MCF 10A (cell line): ENCODE measurements around the gene CISD3. TPM values are rescaled to one million over a fixed set of nuclear protein-coding genes. Genes with fewer than 3 reads are reported as not detected.

Source experiments
- BruUV-seq: library from RNA; stranded (reverse); fragments of 400-500 nt; replicated peaks from 2 replicates; lab custom pipeline; 2021; lab: Mats Ljungman, UMichigan
- CTCF ChIA-PET: fragments of 300-600 bp; sonication (Branson Sonifier 250); formaldehyde crosslinking; extraction: SDS; loops from one replicate; lab custom pipeline; 2021; ENCODE audit warnings: antibody characterized with exemption, inconsistent platforms; lab: Yijun Ruan, JAX
- POLR2A ChIA-PET: fragments of 300-600, 350-650 bp; sonication (Branson Sonifier 250); formaldehyde crosslinking; extraction: SDS; loops from one replicate; lab custom pipeline; 2020; ENCODE audit warnings: antibody characterized with exemption, inconsistent platforms; lab: Yijun Ruan, JAX
- DNase-seq: peaks from one replicate; pipeline ENCODE4 v3.0.0-alpha.2; 2018; ENCODE audit not compliant: unreplicated experiment
- H3K27ac Mint-ChIP-seq: one replicate; pipeline ENCODE4 v1.8.0; 2022; ENCODE audit warnings: mild to moderate bottlenecking, low read depth, mixed read lengths; ENCODE audit not compliant: unreplicated experiment
- H3K27me3 Mint-ChIP-seq: one replicate; pipeline ENCODE4 v1.8.0; 2022; ENCODE audit warnings: mixed read lengths; ENCODE audit not compliant: insufficient read depth, unreplicated experiment
- H3K36me3 Mint-ChIP-seq: one replicate; pipeline ENCODE4 v1.8.0; 2022; ENCODE audit warnings: mild to moderate bottlenecking, moderate library complexity, mixed read lengths; ENCODE audit not compliant: insufficient read depth, unreplicated experiment
- H3K4me1 Mint-ChIP-seq: one replicate; pipeline ENCODE4 v1.8.0; 2022; ENCODE audit warnings: mixed read lengths; ENCODE audit not compliant: insufficient read depth, unreplicated experiment
- H3K4me3 Mint-ChIP-seq: one replicate; pipeline ENCODE4 v1.8.0; 2022; ENCODE audit warnings: mild to moderate bottlenecking, moderate library complexity, mixed read lengths; ENCODE audit not compliant: unreplicated experiment
- H3K9me3 Mint-ChIP-seq: one replicate; pipeline ENCODE4 v1.8.0; 2022; ENCODE audit warnings: mixed read lengths; ENCODE audit not compliant: unreplicated experiment
- CTCF ChIP-seq: fragments of 200-600 bp; IDR thresholded peaks from one replicate; pipeline ENCODE4 v1.8.0; 2022; ENCODE audit warnings: antibody characterized with exemption, mild to moderate bottlenecking; ENCODE audit not compliant: unreplicated experiment
- intact Hi-C: fragments of 100-400 bp; cut with micrococcal nuclease; formaldehyde crosslinking; loops from 2 replicates; pipeline ENCODE4 v1.14.1; 2022
- total RNA-seq: library from RNA; stranded (reverse); gene quantifications from 2 replicates; pipeline ENCODE4 v1.2.3, GENCODE V29; 2022

Gene CISD3
- total RNA-seq, 1 experiment from 2014 or later: 42.0 TPM

- peaks cover 58% of the 10 kb centered on the region for H3K36me3 Mint-ChIP-seq
- H3K27ac Mint-ChIP-seq: no peak overlapping the region
- intact Hi-C loops: no loop called here
These were observed 10.7 kb downstream of the CISD3 start for GRCh38 chr17:38740806-38741205.

GRCh38 chr17:38741461-38741860 lies 11.3 kb downstream of the CISD3 start:
- Mint-ChIP-seq H3K9me3 (no peaks in the 10 kb centered on the region), H3K4me1 (peaks cover 30% of the 10 kb centered on the region), H3K27ac (no peak overlapping the region), H3K4me3 (no peak overlapping the region), H3K27me3 (no peaks in the 10 kb centered on the region), H3K36me3 (peaks cover 51% of the 10 kb centered on the region)
- no TSS peak for BruUV-seq
- no peak for DNase-seq
- intact Hi-C loops: no loop called here
- POLR2A ChIA-PET: interaction anchor here (0.7 to 1.0 kb wide), 4 partner anchors 10 to 638 kb away, joined by 3 read pairs; partner anchors contain the start of gene PSMB3
- CTCF ChIA-PET: no interaction called here
- no peak for TF ChIP-seq CTCF

More at GRCh38 chr17:38740806-38741205, 10.7 kb downstream of the CISD3 start:
- no peak for TF ChIP-seq CTCF
- peaks cover 23% of the 10 kb centered on the region for H3K4me1 Mint-ChIP-seq
- H3K27me3 Mint-ChIP-seq: no peaks in the 10 kb centered on the region
- H3K9me3 Mint-ChIP-seq: no peaks in the 10 kb centered on the region
- POLR2A ChIA-PET: interaction anchor here (0.7 kb wide), 1 partner anchor 10 kb away, joined by 3 read pairs; no protein-coding TSS in a partner anchor
- no peak overlapping the region for H3K4me3 Mint-ChIP-seq
- CTCF ChIA-PET: no interaction called here
- DNase-seq: no peak
- BruUV-seq: no TSS peak

GRCh38 chr17:38741921-38742410 lies 11.8 kb downstream of the CISD3 start:
- ChIA-PET CTCF (no interaction called here), POLR2A (interaction anchor here (0.7 to 1.0 kb wide), 5 partner anchors 9 to 637 kb away, joined by 3 read pairs; partner anchors contain the start of gene PSMB3)
- no peak for TF ChIP-seq CTCF
- no peaks in the 10 kb centered on the region for H3K27me3 Mint-ChIP-seq
- peaks cover 46% of the 10 kb centered on the region for H3K36me3 Mint-ChIP-seq
- peaks cover 35% of the 10 kb centered on the region for H3K4me1 Mint-ChIP-seq
- intact Hi-C loops: no loop called here
- BruUV-seq: no TSS peak
- peak overlapping the region; percentile 62 for H3K27ac Mint-ChIP-seq
- no peaks in the 10 kb centered on the region for H3K9me3 Mint-ChIP-seq
- no peak for DNase-seq
- H3K4me3 Mint-ChIP-seq: no peak overlapping the region

GRCh38 chr17:38742411-38743308 lies 12.5 kb downstream of the CISD3 start:
- ChIA-PET CTCF (interaction anchor here (2.8 to 5.4 kb wide), 2 partner anchors 8 to 12 kb away, joined by 13 to 45 read pairs; partner anchors contain the start of gene CISD3), POLR2A (interaction anchor here (0.7 to 1.7 kb wide), 5 partner anchors 8 to 73 kb away, joined by 3 read pairs; partner anchors contain the start of gene PSMB3)
- peak; percentile 36 for DNase-seq
- H3K9me3 Mint-ChIP-seq: no peaks in the 10 kb centered on the region
- intact Hi-C loops: no loop called here
- H3K4me1 Mint-ChIP-seq: peaks cover 36% of the 10 kb centered on the region
- H3K36me3 Mint-ChIP-seq: peaks cover 39% of the 10 kb centered on the region
- no peak overlapping the region for H3K4me3 Mint-ChIP-seq
- TF ChIP-seq CTCF: no peak
- no TSS peak for BruUV-seq
- H3K27ac Mint-ChIP-seq: peak overlapping the region; percentile 62
- H3K27me3 Mint-ChIP-seq: no peaks in the 10 kb centered on the region
